Measurements from ENCODE around the gene ZNF644.
"Not testable (repeated sequence)": the region's sequence is repeated elsewhere in the genome, so short reads cannot be mapped to it uniquely, and the experiment has no call there.

ZNF644 gene

DNA sequence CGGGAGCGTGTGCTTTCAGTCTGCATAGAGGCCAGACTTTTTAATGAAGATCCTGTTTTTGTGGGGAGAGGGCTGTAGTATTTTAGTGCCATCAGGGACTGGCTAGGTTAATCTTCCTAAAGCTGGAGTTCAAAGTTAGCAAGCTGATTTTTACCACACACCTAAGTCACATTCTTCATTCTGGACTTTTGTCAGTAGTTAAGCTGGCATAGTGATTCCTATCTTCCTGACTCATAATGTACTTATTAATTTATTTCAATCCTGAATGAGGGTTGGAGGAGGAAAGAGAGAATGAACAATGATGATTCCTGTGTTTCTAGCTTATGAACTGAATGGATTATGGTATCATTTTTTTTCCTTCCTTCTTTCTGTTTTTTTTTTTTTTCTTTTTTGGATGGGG is 24.9 kb upstream of the ZNF644 start:
- no peak for ATAC-seq (ENCODE audit: low read depth)
- DNase-seq (ENCODE audit: low spot score), result no peak
- H3K4me3 ChIP-seq (ENCODE audit: severe bottlenecking), result no peak overlapping the region
- no peaks in the 10 kb centered on the region for H3K36me3 ChIP-seq (ENCODE audit: low read depth)
- H3K4me1 ChIP-seq (ENCODE audit: insufficient read depth, poor library complexity, severe bottlenecking), result no peaks in the 10 kb centered on the region
- TF ChIP-seq, protein P1, sequence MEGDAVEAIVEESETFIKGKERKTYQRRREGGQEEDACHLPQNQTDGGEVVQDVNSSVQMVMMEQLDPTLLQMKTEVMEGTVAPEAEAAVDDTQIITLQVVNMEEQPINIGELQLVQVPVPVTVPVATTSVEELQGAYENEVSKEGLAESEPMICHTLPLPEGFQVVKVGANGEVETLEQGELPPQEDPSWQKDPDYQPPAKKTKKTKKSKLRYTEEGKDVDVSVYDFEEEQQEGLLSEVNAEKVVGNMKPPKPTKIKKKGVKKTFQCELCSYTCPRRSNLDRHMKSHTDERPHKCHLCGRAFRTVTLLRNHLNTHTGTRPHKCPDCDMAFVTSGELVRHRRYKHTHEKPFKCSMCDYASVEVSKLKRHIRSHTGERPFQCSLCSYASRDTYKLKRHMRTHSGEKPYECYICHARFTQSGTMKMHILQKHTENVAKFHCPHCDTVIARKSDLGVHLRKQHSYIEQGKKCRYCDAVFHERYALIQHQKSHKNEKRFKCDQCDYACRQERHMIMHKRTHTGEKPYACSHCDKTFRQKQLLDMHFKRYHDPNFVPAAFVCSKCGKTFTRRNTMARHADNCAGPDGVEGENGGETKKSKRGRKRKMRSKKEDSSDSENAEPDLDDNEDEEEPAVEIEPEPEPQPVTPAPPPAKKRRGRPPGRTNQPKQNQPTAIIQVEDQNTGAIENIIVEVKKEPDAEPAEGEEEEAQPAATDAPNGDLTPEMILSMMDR (IDR thresholded peaks at IDR 0.05; ENCODE audit: poor library complexity, severe bottlenecking), result no peak
- H3K27me3 ChIP-seq (ENCODE audit: insufficient read depth, poor library complexity, severe bottlenecking), result no peaks in the 10 kb centered on the region
- no peak overlapping the region for H3K27ac ChIP-seq (ENCODE audit: poor library complexity, severe bottlenecking)
- no peaks in the 10 kb centered on the region for H3K9me3 ChIP-seq (ENCODE audit: severe bottlenecking)

DNA sequence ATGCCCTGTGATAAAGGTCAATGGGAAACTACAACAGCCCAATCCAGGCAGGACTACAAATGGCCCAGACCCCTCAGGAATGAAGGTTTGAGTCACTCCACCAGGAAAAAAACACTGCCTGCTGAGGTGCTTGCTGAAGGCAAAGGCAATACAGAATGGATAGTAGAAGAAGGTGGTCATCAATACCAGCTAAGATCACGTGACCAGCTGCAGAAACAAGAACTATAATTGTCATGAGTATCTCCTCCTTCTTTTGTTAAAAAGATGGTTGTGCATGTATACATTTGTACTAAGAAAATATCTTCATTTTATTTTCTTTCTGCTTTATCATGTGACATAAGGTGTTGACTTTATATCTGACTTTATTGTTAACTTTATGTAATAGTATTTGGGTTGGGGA is 23.4 kb upstream of the ZNF644 start:
- Histone ChIP-seq H3K9me3 (ENCODE audit: severe bottlenecking) (no peaks in the 10 kb centered on the region), H3K4me1 (ENCODE audit: insufficient read depth, poor library complexity, severe bottlenecking) (no peaks in the 10 kb centered on the region), H3K27me3 (ENCODE audit: insufficient read depth, poor library complexity, severe bottlenecking) (no peaks in the 10 kb centered on the region), H3K4me3 (ENCODE audit: severe bottlenecking) (no peak overlapping the region), H3K36me3 (ENCODE audit: low read depth) (no peaks in the 10 kb centered on the region), H3K27ac (ENCODE audit: poor library complexity, severe bottlenecking) (no peak overlapping the region)
- no peak for DNase-seq (ENCODE audit: low spot score)
- TF ChIP-seq, protein P1 (IDR thresholded peaks at IDR 0.05; ENCODE audit: poor library complexity, severe bottlenecking), result no peak
- no peak for ATAC-seq (ENCODE audit: low read depth)

DNA sequence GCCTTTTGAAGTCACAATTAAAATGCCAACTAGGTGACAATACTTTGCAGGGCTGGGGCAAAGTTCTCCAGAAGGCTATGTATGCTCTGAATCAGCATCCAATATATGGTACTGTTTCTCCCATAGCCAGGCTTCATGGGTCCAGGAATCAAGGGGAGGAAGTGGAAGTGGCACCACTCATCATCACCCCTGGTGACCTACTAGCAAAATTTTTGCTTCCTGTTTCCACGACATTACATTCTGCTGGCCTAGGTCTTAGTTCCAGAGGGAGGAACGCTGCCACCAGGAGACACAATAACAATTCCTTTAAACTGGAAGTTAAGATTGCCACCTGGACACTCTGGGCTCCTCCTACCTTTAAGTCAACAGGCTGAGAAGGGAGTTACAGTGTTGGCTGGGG is 22.9 kb upstream of the ZNF644 start:
- H3K9me3 ChIP-seq (ENCODE audit: severe bottlenecking); H3K27me3 ChIP-seq (ENCODE audit: insufficient read depth, poor library complexity, severe bottlenecking); ATAC-seq (ENCODE audit: low read depth); H3K36me3 ChIP-seq (ENCODE audit: low read depth); H3K4me3 ChIP-seq (ENCODE audit: severe bottlenecking); H3K27ac ChIP-seq (ENCODE audit: poor library complexity, severe bottlenecking); H3K4me1 ChIP-seq (ENCODE audit: insufficient read depth, poor library complexity, severe bottlenecking); DNase-seq (ENCODE audit: low spot score): not testable (repeated sequence)

DNA sequence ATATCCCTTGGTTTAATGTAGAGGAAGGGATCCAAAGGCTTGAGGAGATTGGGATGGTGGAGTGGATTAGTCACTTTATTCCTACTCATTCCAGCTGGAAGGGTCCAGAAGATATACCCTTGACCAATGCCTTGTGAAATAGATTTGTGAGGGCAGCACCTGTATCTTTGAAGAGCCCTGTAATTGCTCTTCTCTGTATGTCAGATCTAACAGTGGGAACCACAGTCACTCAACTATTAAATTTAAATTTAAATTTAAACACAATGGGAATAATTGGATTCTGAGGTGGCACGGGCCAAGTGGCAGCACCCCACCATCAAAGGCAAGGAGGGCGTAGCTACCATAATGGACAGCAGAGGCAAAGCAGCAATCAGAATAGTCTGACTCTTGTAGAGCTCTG is 20.5 kb upstream of the ZNF644 start:
- ATAC-seq (ENCODE audit: low read depth); H3K27ac ChIP-seq (ENCODE audit: poor library complexity, severe bottlenecking): not testable (repeated sequence)

DNA sequence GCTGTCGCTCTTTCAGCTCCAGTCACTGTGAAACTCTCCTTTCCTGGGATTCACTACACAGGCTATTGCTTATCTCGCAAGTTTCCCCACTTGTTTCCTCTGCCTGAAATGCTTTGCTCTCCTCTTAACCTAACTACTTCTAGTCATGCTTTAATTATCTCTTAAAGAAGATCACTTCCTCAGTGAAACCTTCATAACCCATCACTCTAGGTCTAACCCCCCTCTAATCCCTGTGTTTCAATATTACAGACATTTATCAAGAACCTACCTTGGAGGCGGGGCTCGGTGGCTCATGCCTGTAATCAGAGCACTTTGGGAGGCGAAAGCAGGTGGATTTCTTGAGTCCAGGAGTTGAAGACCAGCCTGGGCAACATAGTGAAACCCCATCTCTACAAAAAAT is 16.7 kb upstream of the ZNF644 start:
- H3K9me3 ChIP-seq (ENCODE audit: severe bottlenecking), result no peaks in the 10 kb centered on the region
- H3K27me3 ChIP-seq (ENCODE audit: insufficient read depth, poor library complexity, severe bottlenecking), result peaks cover under 1% of the 10 kb centered on the region
- ATAC-seq (ENCODE audit: low read depth), result no peak
- no peaks in the 10 kb centered on the region for H3K4me1 ChIP-seq (ENCODE audit: insufficient read depth, poor library complexity, severe bottlenecking)
- H3K27ac ChIP-seq (ENCODE audit: poor library complexity, severe bottlenecking), result no peak overlapping the region
- H3K4me3 ChIP-seq (ENCODE audit: severe bottlenecking), result no peak overlapping the region
- TF ChIP-seq, protein P1 (IDR thresholded peaks at IDR 0.05; ENCODE audit: poor library complexity, severe bottlenecking), result no peak
- no peak for DNase-seq (ENCODE audit: low spot score)
- no peaks in the 10 kb centered on the region for H3K36me3 ChIP-seq (ENCODE audit: low read depth)

More for the DNA sequence above, 20.5 kb upstream of the ZNF644 start:
- not testable (repeated sequence) for H3K27me3 ChIP-seq (ENCODE audit: insufficient read depth, poor library complexity, severe bottlenecking); H3K4me3 ChIP-seq (ENCODE audit: severe bottlenecking); DNase-seq (ENCODE audit: low spot score); H3K4me1 ChIP-seq (ENCODE audit: insufficient read depth, poor library complexity, severe bottlenecking); H3K9me3 ChIP-seq (ENCODE audit: severe bottlenecking); H3K36me3 ChIP-seq (ENCODE audit: low read depth)

DNA sequence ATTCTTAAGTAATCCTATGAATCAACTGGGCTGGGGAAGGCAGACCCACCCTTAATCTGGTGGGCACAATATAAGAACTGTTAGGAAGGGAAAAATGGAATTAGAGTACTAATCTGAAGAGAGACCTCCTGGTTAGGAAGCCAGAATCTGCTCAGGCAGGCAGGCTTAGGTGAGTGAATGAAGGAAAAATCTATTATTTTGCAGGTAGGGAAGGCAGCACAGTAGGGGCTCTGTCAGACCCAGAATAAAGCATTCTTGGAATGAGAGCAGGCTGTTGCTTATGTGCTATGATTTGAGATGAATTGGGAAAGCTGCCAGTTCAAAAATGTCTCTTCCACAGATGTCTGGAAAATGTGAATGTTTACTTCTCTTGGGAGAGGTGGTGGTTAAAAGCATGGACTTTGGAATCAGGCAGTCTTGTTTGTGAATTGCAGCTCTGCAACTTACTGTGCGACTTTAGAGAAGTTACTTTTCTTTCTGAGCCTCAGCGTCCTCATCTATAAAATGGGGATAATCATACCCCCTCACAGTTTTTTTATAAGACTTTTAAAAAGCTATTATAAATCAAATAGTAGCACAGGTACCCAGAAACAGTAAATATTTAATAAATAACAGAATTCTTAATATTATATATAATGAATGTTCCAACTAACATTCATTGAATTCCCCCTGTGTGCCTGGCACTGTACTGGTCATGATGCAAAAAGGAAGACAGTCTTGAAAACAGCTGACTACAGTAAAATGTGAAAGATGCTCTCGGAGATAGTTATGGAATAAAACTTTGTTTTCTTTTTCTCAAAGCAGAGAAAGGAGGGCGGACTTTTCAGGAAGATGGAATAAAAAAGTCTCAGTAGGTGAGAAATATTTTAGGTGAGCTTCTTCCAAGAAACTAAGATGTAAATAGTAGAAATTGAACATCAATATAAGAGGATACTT is 15.3 kb upstream of the ZNF644 start:
- ATAC-seq (ENCODE audit: low read depth), result no peak
- peaks cover 3% of the 10 kb centered on the region for H3K27me3 ChIP-seq (ENCODE audit: insufficient read depth, poor library complexity, severe bottlenecking)

More for the DNA sequence above, 15.3 kb upstream of the ZNF644 start:
- Histone ChIP-seq H3K27ac (ENCODE audit: poor library complexity, severe bottlenecking) (no peak overlapping the region), H3K36me3 (ENCODE audit: low read depth) (no peaks in the 10 kb centered on the region), H3K9me3 (ENCODE audit: severe bottlenecking) (no peaks in the 10 kb centered on the region), H3K4me1 (ENCODE audit: insufficient read depth, poor library complexity, severe bottlenecking) (no peaks in the 10 kb centered on the region), H3K4me3 (ENCODE audit: severe bottlenecking) (no peak overlapping the region)
- TF ChIP-seq, protein P1 (IDR thresholded peaks at IDR 0.05; ENCODE audit: poor library complexity, severe bottlenecking), result no peak
- no peak for DNase-seq (ENCODE audit: low spot score)

Measured in RWPE2 (cell line).